Measurements from ENCODE around the gene POU3F2.

POU3F2 gene

GRCh38 chr6:98844244-98845210 is 10.2 kb downstream of the POU3F2 start:
- DNase-seq (ENCODE audit: low spot score), result no peak

- peak; percentile 64 for DNase-seq (ENCODE audit: low spot score)
Observed at GRCh38 chr6:98845211-98846020, 11.0 kb downstream of the POU3F2 start.

GRCh38 chr6:98846021-98846380 is 11.6 kb downstream of the POU3F2 start:
- DNase-seq (ENCODE audit: low spot score), result no peak

- no peak for DNase-seq (ENCODE audit: low spot score)
Observed at GRCh38 chr6:98847416-98847778, 13.0 kb downstream of the POU3F2 start.

GRCh38 chr6:98847779-98848538 is 13.6 kb downstream of the POU3F2 start:
- no peak for DNase-seq (ENCODE audit: low spot score)

GRCh38 chr6:98848539-98849242 is 14.3 kb downstream of the POU3F2 start:
- DNase-seq (ENCODE audit: low spot score), result no peak

GRCh38 chr6:98864497-98864896 is 30.1 kb downstream of the POU3F2 start:
- no peak for DNase-seq (ENCODE audit: low spot score)

GRCh38 chr6:98871057-98871456 is 36.7 kb downstream of the POU3F2 start:
- DNase-seq (ENCODE audit: low spot score), result no peak

- DNase-seq (ENCODE audit: low spot score), result no peak
Observed at GRCh38 chr6:98871821-98872220, 37.4 kb downstream of the POU3F2 start.

GRCh38 chr6:98875375-98875774 is 41.0 kb downstream of the POU3F2 start:
- no peak for DNase-seq (ENCODE audit: low spot score)

GRCh38 chr6:98877250-98877649 is 42.9 kb downstream of the POU3F2 start:
- DNase-seq (ENCODE audit: low spot score), result no peak

- DNase-seq (ENCODE audit: low spot score), result no peak
Observed at GRCh38 chr6:98880486-98880885, 46.1 kb downstream of the POU3F2 start.

- DNase-seq (ENCODE audit: low spot score), result no peak
Observed at GRCh38 chr6:98885330-98885729, 51.0 kb downstream of the POU3F2 start.

- DNase-seq (ENCODE audit: low spot score), result no peak
Observed at GRCh38 chr6:98887650-98888049, 53.3 kb downstream of the POU3F2 start.

Measured in CD4-positive, alpha-beta T cell treated with Interleukin-15 for 4 hours (primary cell).